T-helper 2 cell treated with Interferon-gamma antibody and Interleukin-4, amounts not matched to agents 100 ng/mL and 5 ng/mL, for 36 hours (primary cell): ENCODE results near the gene MAP2K4. TPM values are rescaled to one million over a fixed set of nuclear protein-coding genes. Genes with fewer than 3 reads are reported as not detected.
"Not testable (repeated sequence)": the region's sequence is repeated elsewhere in the genome, so short reads cannot be mapped to it uniquely, and the experiment has no call there.

Source experiments
- intact Hi-C: fragments of 100-400 bp; cut with micrococcal nuclease; formaldehyde crosslinking; loops from one replicate; pipeline ENCODE4 v1.15.1; 2023
- total RNA-seq: library from RNA; stranded (reverse); gene quantifications from 2 replicates; pipeline ENCODE4 v1.2.3, GENCODE V29; 2022

Gene MAP2K4
- 26.4 and 30.3 TPM in 2 replicates for total RNA-seq

GRCh38 chr17:12020642-12021622 is at the start of gene MAP2K4:
Gene MAP2K4 (plus strand): TSS chr17:12020877. CDS start chr17:12020887, 10 bp downstream.
- intact Hi-C loops, result loop anchor here (1.0 kb wide), 1 partner anchor 24 kb away; the partner anchor contains the start of gene ZNF18

GRCh38 chr17:11972741-11973140 is 47.9 kb upstream of the MAP2K4 start:
- intact Hi-C loops, result not testable (repeated sequence)

GRCh38 chr17:11979795-11980194 is 40.9 kb upstream of the MAP2K4 start:
- intact Hi-C loops, result no loop called here

- intact Hi-C loops, result no loop called here
Measured at GRCh38 chr17:11980813-11981212, 39.9 kb upstream of the MAP2K4 start.

- intact Hi-C loops, result no loop called here
Measured at GRCh38 chr17:11981862-11982261, 38.8 kb upstream of the MAP2K4 start.

GRCh38 chr17:11986179-11986941 is 34.3 kb upstream of the MAP2K4 start:
- intact Hi-C loops, result no loop called here

GRCh38 chr17:11986942-11987329 is 33.7 kb upstream of the MAP2K4 start:
- intact Hi-C loops, result no loop called here

GRCh38 chr17:11990363-11990983 is 30.2 kb upstream of the MAP2K4 start:
- intact Hi-C loops, result no loop called here

- intact Hi-C loops, result no loop called here
Measured at GRCh38 chr17:11991461-11991860, 29.2 kb upstream of the MAP2K4 start.

GRCh38 chr17:11996722-11997146 is 23.9 kb upstream of the MAP2K4 start:
- intact Hi-C loops, result loop anchor here (1.0 kb wide), 2 partner anchors 24 to 1022 kb away; partner anchors contain the start of genes ELAC2 and MAP2K4

- intact Hi-C loops, result loop anchor here (1.0 kb wide), 2 partner anchors 23 to 1021 kb away; partner anchors contain the start of genes ELAC2 and MAP2K4
Measured at GRCh38 chr17:11997147-11997971, 23.3 kb upstream of the MAP2K4 start, which contains the start of gene ZNF18. Gene ZNF18 (minus strand): TSS chr17:11997475. CDS start chr17:11992829, 4,646 bp downstream.

- intact Hi-C loops, result loop anchor here (1.0 kb wide), 2 partner anchors 22 to 1020 kb away; partner anchors contain the start of genes ELAC2 and MAP2K4
Measured at GRCh38 chr17:11997972-11998233, 22.8 kb upstream of the MAP2K4 start.

- intact Hi-C loops, result no loop called here
Measured at GRCh38 chr17:11999696-12000095, 21.0 kb upstream of the MAP2K4 start.

GRCh38 chr17:12007466-12007865 is 13.2 kb upstream of the MAP2K4 start:
- intact Hi-C loops, result no loop called here

GRCh38 chr17:12021623-12022140 is 1.0 kb downstream of the MAP2K4 start:
- intact Hi-C loops, result no loop called here

- intact Hi-C loops, result no loop called here
Measured at GRCh38 chr17:12022310-12022709, 1.6 kb downstream of the MAP2K4 start.

- intact Hi-C loops, result no loop called here
Measured at GRCh38 chr17:12024327-12024726, 3.6 kb downstream of the MAP2K4 start.

- intact Hi-C loops, result no loop called here
Measured at GRCh38 chr17:12027658-12028057, 7.0 kb downstream of the MAP2K4 start.

GRCh38 chr17:12028611-12029010 is 7.9 kb downstream of the MAP2K4 start:
- intact Hi-C loops, result no loop called here

GRCh38 chr17:12034538-12034937 is 13.9 kb downstream of the MAP2K4 start:
- intact Hi-C loops, result no loop called here
